Activated CD4-positive, alpha-beta T cell treated with anti-CD3 and anti-CD28 coated beads, Interleukin-2, amount 10 ng/mL, durations not matched to agents 24 days and 14 days (primary cell): ENCODE results near the gene CCDC107. TPM values are rescaled to one million over a fixed set of nuclear protein-coding genes. Genes with fewer than 3 reads are reported as not detected.
"Not testable (repeated sequence)": the region's sequence is repeated elsewhere in the genome, so short reads cannot be mapped to it uniquely, and the experiment has no call there.

Source experiments
- DNase-seq: peaks from one replicate; pipeline ENCODE4 v3.0.0; 2022
- H3K27ac Mint-ChIP-seq: one replicate; pipeline ENCODE4 v1.8.0; 2022; ENCODE audit warnings: mild to moderate bottlenecking, mixed read lengths
- H3K27me3 Mint-ChIP-seq: one replicate; pipeline ENCODE4 v1.8.0; 2022; ENCODE audit warnings: mixed read lengths
- H3K36me3 Mint-ChIP-seq: one replicate; pipeline ENCODE4 v1.8.0; 2022; ENCODE audit warnings: low read depth, mild to moderate bottlenecking, mixed read lengths
- H3K4me1 Mint-ChIP-seq: one replicate; pipeline ENCODE4 v1.8.0; 2021; ENCODE audit warnings: mixed read lengths
- H3K4me3 Mint-ChIP-seq: one replicate; pipeline ENCODE4 v1.8.0; 2022; ENCODE audit warnings: mild to moderate bottlenecking, moderate library complexity, mixed read lengths
- H3K9me3 Mint-ChIP-seq: one replicate; pipeline ENCODE4 v1.8.0; 2021; ENCODE audit warnings: mixed read lengths
- intact Hi-C: fragments of 100-400 bp; cut with micrococcal nuclease; formaldehyde crosslinking; loops from one replicate; pipeline ENCODE4 v1.15.1; 2023
- total RNA-seq: library from RNA; stranded (reverse); gene quantifications from 2 replicates; pipeline ENCODE4 v1.2.3, GENCODE V29; 2022

Gene CCDC107
- total RNA-seq, 1 donor from 2014 or later: 21.8 TPM

DNA sequence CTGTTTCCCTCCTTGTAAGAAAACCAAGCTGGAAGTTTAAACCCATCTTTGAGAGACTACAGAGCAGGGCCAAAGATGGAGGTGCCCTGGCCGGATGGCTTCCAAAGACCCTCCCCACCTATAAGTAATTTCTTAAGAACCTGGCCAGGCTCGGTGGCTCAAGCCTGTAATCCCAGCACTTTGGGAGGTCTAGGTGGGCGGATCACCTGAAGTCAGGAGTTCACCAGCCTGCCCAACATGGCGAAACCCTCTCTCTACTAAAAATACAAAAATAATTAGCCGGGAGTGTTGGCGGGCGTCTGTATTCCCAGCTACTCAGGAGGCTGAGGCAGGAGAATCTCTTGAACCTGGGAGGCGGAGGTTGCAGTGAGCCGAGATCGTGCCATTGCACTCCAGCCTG is 12.4 kb upstream of the CCDC107 start:
- H3K4me1 Mint-ChIP-seq: peaks cover 33% of the 10 kb centered on the region
- not testable (repeated sequence) for H3K9me3 Mint-ChIP-seq, H3K27me3 Mint-ChIP-seq, DNase-seq
- intact Hi-C loops: loop anchor here (1.0 to 5.0 kb wide), 5 partner anchors 26 to 533 kb away; partner anchors contain the start of genes CREB3, TLN1 and TPM2
- H3K36me3 Mint-ChIP-seq: peaks cover 33% of the 10 kb centered on the region
- peak overlapping the region; percentile 92 for H3K4me3 Mint-ChIP-seq
- peak overlapping the region; percentile 96 for H3K27ac Mint-ChIP-seq

GRCh38 chr9:35646153-35646532 is 11.9 kb upstream of the CCDC107 start:
- peaks cover 36% of the 10 kb centered on the region for H3K4me1 Mint-ChIP-seq
- peaks cover 29% of the 10 kb centered on the region for H3K36me3 Mint-ChIP-seq
- intact Hi-C loops: loop anchor here (1.0 to 5.0 kb wide), 5 partner anchors 27 to 534 kb away; partner anchors contain the start of genes CREB3, TLN1 and TPM2
- no peaks in the 10 kb centered on the region for H3K27me3 Mint-ChIP-seq
- H3K4me3 Mint-ChIP-seq: peak overlapping the region; percentile 92
- H3K9me3 Mint-ChIP-seq: no peaks in the 10 kb centered on the region
- no peak for DNase-seq
- H3K27ac Mint-ChIP-seq: peak overlapping the region; percentile 96

- Mint-ChIP-seq H3K27ac (peak overlapping the region; percentile 96), H3K36me3 (peaks cover 24% of the 10 kb centered on the region), H3K27me3 (no peaks in the 10 kb centered on the region), H3K4me1 (peaks cover 41% of the 10 kb centered on the region), H3K4me3 (peak overlapping the region; percentile 92), H3K9me3 (no peaks in the 10 kb centered on the region)
- peak; percentile 98 for DNase-seq
- intact Hi-C loops: loop anchor here (1.0 to 5.0 kb wide), 6 partner anchors 11 to 534 kb away; partner anchors contain the start of genes CREB3, TLN1 and TPM2
Observed at GRCh38 chr9:35646533-35647265, 11.4 kb upstream of the CCDC107 start.

GRCh38 chr9:35649431-35650340 is 8.4 kb upstream of the CCDC107 start:
- intact Hi-C loops: loop anchor here (5.0 kb wide), 1 partner anchor 537 kb away; no protein-coding TSS in a partner anchor
- Mint-ChIP-seq H3K9me3 (no peaks in the 10 kb centered on the region), H3K4me1 (peaks cover 44% of the 10 kb centered on the region), H3K36me3 (peaks cover 14% of the 10 kb centered on the region), H3K27me3 (no peaks in the 10 kb centered on the region), H3K27ac (peak overlapping the region; percentile 96), H3K4me3 (peak overlapping the region; percentile 92)
- DNase-seq: peak; percentile 84

DNA sequence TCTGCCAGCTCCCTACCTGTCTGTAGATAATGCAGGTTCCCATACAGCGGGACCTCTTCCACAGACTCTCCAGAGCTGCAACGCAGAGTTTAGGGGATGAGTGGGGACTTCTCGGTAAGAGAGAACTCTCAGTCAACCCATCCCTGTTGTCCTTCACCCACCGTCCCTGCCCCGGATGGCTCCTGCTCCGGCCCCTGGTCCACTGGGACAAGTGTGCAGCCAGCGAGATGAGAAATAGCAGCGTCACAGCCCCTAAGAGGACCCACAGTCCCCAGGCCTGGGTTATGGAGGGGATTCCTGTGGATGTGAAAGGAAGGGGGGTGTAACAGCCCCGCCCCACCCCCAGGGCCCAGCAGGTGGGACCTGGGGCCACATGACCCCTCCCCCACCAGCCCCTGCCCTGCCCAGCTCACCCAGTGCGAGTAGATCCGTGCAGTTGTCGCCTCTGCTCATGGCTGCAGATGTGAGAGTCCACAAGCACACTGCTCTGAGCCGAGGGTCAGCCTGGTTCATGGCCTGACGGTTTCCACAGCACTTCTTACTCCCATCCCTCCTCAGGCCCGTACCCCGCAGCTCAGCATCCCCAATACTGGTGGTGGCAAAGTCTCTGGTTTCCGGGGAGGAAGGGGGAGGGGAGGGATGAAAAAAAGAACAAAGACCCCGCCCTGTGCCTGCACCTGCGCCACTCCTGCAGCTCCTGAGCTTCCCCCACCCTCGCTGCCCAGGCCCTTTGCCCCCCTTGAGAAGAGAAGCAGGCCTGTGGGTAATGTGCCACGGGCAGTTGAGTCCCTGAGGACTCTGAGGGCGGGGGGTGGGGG is 7.5 kb upstream of the CCDC107 start, which contains the start of gene SIT1:
Gene SIT1, minus strand, starts transcription at position 591 of the 818 bp plus-strand sequence. Its CDS starts 78 bp downstream, at position 513.
- peaks cover 14% of the 10 kb centered on the region for H3K36me3 Mint-ChIP-seq
- peak within 1 kb of the TSS; percentile 96 for H3K27ac Mint-ChIP-seq
- no peaks in the 10 kb centered on the region for H3K27me3 Mint-ChIP-seq
- intact Hi-C loops: no loop called here
- peaks cover 43% of the 10 kb centered on the region for H3K4me1 Mint-ChIP-seq
- DNase-seq: peak; percentile 81
- H3K4me3 Mint-ChIP-seq: peak within 1 kb of the TSS; percentile 92
- no peaks in the 10 kb centered on the region for H3K9me3 Mint-ChIP-seq

- no peak for DNase-seq
- Mint-ChIP-seq H3K4me1 (peaks cover 52% of the 10 kb centered on the region), H3K27ac (peak overlapping the region; percentile 51), H3K27me3 (peaks cover 3% of the 10 kb centered on the region), H3K4me3 (peak overlapping the region; percentile 56), H3K36me3 (peaks cover 14% of the 10 kb centered on the region), H3K9me3 (no peaks in the 10 kb centered on the region)
- intact Hi-C loops: no loop called here
Observed at GRCh38 chr9:35651956-35652828, 5.9 kb upstream of the CCDC107 start.

DNA sequence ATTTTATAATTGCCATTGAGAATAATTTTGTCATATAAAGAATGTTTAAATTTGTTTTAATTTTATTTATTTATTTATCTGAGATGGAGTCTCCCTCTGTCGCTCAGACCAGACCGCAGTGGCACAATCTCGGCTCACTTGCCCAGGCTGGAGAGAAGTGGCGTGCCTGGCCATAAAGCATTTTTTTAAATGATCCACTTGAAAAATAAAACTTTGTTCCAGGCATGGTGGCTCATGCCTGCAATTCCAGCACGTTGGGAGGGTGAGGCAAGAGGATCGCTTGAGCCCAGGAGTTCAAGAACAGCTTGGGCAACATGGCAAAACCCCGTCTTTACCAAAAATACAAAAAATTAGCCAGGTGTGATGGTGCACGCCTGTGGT is 5.3 kb upstream of the CCDC107 start:
- intact Hi-C loops: no loop called here
- no peak for DNase-seq
- Mint-ChIP-seq H3K4me3 (no peak overlapping the region), H3K9me3 (peaks cover 2% of the 10 kb centered on the region), H3K27me3 (peaks cover 5% of the 10 kb centered on the region), H3K4me1 (peaks cover 52% of the 10 kb centered on the region), H3K27ac (peak overlapping the region; percentile 45), H3K36me3 (peaks cover 13% of the 10 kb centered on the region)

DNA sequence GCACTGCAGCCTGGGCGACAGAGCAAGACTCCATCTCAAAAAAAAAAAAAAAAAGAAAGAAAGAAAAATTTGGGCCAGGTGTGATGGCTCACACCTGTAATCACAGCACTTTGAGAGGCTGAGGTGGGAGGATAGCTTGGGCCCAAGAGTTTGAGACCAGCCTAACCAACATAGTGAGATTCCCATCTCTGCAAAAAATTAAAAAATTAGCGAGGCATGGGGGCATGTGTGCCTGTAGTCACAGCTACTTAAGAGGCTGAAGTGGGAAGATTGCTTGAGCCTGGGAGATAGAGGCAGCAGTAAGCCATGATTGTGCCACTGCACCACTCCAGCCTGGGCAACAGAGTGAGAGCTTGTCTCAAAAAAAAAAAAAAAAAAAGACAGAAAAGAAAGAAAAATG is 4.5 kb upstream of the CCDC107 start:
- DNase-seq: no peak
- H3K36me3 Mint-ChIP-seq: peaks cover 10% of the 10 kb centered on the region
- H3K9me3 Mint-ChIP-seq: peaks cover 4% of the 10 kb centered on the region
- peaks cover 7% of the 10 kb centered on the region for H3K27me3 Mint-ChIP-seq
- no peak overlapping the region for H3K4me3 Mint-ChIP-seq
- intact Hi-C loops: no loop called here
- H3K4me1 Mint-ChIP-seq: peaks cover 46% of the 10 kb centered on the region
- no peak overlapping the region for H3K27ac Mint-ChIP-seq

- H3K4me1 Mint-ChIP-seq: peaks cover 57% of the 10 kb centered on the region
- H3K4me3 Mint-ChIP-seq: peak overlapping the region; percentile 92
- DNase-seq: no peak
- peaks cover 4% of the 10 kb centered on the region for H3K9me3 Mint-ChIP-seq
- peak overlapping the region; percentile 99 for H3K27ac Mint-ChIP-seq
- peaks cover 25% of the 10 kb centered on the region for H3K36me3 Mint-ChIP-seq
- intact Hi-C loops: loop anchor here (2.0 to 5.0 kb wide), 2 partner anchors 52 to 156 kb away; partner anchors contain the start of genes SPAG8 and TESK1
- peaks cover 7% of the 10 kb centered on the region for H3K27me3 Mint-ChIP-seq
Observed at GRCh38 chr9:35656348-35656747, 1.7 kb upstream of the CCDC107 start.

DNA sequence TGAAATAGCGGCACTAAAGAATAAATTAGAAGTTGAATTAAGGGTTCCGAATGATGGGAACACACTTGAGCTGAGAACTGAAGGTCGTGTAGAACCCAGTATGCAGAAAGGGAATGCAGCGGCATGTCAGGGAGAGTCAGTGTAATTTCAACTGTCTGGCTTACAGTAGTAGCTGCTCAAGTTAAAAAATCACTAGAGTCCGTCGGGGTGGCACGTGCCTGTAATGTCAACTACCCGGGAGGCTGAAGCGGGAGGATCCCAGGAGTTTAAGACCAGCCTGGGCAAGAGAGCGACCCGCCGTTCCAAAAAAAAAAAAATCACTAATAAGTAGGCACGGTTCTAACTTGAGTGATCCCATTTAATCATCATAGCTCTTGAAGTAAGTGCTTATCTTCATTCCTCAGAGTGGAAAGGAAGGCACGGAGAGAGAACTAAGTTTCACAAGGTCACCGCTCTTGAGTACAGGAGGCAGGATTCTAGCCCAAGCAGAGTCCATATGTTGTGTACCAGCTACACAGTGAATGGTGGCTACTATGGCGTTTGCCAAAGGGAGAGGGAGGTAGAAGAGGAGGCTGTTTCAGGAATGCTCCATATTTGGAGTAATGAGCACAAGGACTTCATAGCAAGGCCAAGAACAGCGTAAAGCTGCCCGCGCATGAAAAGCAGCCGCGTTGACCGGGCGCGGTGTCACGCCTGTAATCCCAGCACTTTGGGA is 1.1 kb upstream of the CCDC107 start:
- no peak for DNase-seq
- peaks cover 30% of the 10 kb centered on the region for H3K36me3 Mint-ChIP-seq
- H3K4me1 Mint-ChIP-seq: peaks cover 55% of the 10 kb centered on the region
- peak overlapping the region; percentile 99 for H3K27ac Mint-ChIP-seq
- intact Hi-C loops: loop anchor here (1.0 to 5.0 kb wide), 3 partner anchors 10 to 155 kb away; partner anchors contain the start of genes SPAG8 and TESK1
- H3K27me3 Mint-ChIP-seq: peaks cover 7% of the 10 kb centered on the region
- H3K9me3 Mint-ChIP-seq: peaks cover 4% of the 10 kb centered on the region
- peak overlapping the region; percentile 92 for H3K4me3 Mint-ChIP-seq

- Mint-ChIP-seq H3K27me3 (peaks cover 7% of the 10 kb centered on the region), H3K36me3 (peaks cover 34% of the 10 kb centered on the region), H3K4me1 (peaks cover 58% of the 10 kb centered on the region), H3K4me3 (peak within 1 kb of the TSS; percentile 92), H3K27ac (peak within 1 kb of the TSS; percentile 99), H3K9me3 (peaks cover 4% of the 10 kb centered on the region)
- peak; percentile 96 for DNase-seq
- intact Hi-C loops: loop anchor here (1.0 to 5.0 kb wide), 5 partner anchors 10 to 155 kb away; partner anchors contain the start of genes CREB3, SPAG8, TESK1 and TLN1
Observed at GRCh38 chr9:35657546-35658136, 451 bp upstream of the CCDC107 start, which contains the start of gene RMRP. TSS of gene RMRP (minus strand) at chr9:35658019.
